GM12891 (cell line): Measurements from ENCODE around the gene NEURL1B.

Experiments used
- DNase-seq: peaks from one replicate; pipeline ENCODE4 v3.0.0; 2011; ENCODE audit warnings: low spot score; ENCODE audit not compliant: insufficient read length
- FAIRE-seq: peaks from 2 replicates; lab custom pipeline; 2011; peaks lifted over from hg19 to GRCh38; lab: Jason Lieb, UNC
- PAX5 ChIP-seq: IDR thresholded peaks from 2 replicates; pipeline ENCODE4 v1.6.1; 2011; ENCODE audit warnings: low read length, moderate library complexity, mild to moderate bottlenecking; ENCODE audit not compliant: insufficient read depth, severe bottlenecking
- POLR2A ChIP-seq: IDR thresholded peaks from 2 replicates; pipeline ENCODE4 v1.6.1; 2011; ENCODE audit warnings: low read depth, low read length, control low read depth
- POLR2AphosphoS5 ChIP-seq: IDR thresholded peaks from 2 replicates; pipeline ENCODE4 v1.6.1; 2011; ENCODE audit warnings: low read depth, low read length, control low read depth
- POU2F2 ChIP-seq: IDR thresholded peaks from 2 replicates; pipeline ENCODE4 v1.6.1; 2011; ENCODE audit warnings: low read depth, mild to moderate bottlenecking, control low read depth, low read length, moderate library complexity
- SPI1 ChIP-seq: IDR thresholded peaks from 2 replicates; pipeline ENCODE4 v1.6.1; 2011; ENCODE audit warnings: low read depth, low read length, control low read depth
- TAF1 ChIP-seq: IDR thresholded peaks from 2 replicates; pipeline ENCODE4 v1.6.1; 2011; ENCODE audit warnings: low read depth, low read length, control low read depth

Gene NEURL1B

DNA sequence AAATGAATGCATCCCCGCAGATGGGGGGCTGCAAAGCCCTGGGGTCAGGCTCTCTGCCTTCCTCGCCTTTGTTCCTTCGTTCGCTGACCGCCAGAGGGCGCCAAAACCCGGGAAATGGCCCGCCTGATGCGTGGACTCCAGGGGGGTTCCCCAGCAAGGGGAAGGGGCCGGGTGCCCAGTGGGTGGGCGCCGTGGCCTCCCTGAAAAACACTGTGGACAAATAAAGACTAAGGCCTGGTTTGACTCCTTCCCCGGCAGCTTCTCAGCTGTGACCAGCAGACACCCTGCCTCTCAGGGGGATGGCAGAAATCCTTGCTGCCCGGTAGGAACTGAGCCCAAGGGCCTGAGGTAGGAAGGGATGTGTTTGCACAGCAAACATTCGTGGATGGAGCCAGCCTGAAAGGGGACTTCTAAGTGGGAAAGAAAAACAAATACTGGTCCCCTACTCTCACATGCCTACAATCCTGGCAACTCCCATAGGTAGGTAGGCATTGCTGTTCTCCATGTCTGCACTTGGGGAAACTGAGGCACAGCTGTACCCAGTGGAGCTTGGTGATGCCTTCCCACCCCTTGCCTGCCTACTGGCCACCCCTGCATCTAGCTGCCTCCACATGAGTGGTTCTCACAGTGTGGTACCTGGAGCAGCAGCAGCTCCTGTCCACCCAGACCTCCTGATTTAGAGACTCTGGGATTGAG, 72.2 kb downstream of the NEURL1B start:
- FAIRE-seq (no peak), DNase-seq (peak; percentile 56)
- no peak for TF ChIP-seq POLR2AphosphoS5

DNA sequence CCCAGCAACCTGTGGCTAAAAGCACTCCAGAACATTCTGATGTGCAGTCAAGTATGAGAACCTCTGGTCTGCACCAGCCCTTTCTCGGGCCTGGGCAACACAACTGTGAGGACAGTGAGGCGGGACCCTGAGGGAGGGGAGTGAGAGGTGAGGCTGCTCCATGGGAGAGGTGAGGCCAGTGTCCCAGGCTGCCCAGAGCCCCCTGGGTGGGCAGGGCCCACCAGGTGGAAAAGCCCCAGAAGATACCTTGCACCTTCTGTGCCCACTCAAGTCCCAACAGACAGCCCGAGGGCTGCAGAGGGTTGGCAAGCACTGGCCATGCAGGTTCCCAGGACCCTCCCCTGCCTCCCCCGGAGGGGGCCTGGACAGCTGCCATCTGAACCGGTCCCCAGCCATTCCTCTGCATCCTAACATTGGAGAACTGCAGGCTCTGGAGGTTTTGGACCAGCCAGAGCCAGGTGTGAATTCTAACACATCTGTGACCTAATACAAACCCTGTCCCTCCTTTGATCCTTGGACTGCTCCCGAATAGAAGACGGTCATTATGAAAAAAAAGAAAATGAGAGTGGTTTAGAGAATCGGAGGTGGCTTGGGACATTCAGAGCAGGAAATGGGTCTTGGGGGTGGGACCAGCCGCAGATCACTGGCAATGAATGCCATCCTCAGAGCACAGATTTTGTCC, 72.9 kb downstream of the NEURL1B start:
- TF ChIP-seq SPI1 (no peak), PAX5 (no peak), POLR2AphosphoS5 (no peak), TAF1 (no peak), POU2F2 (no peak), POLR2A (no peak)
- DNase-seq (no peak), FAIRE-seq (no peak)

DNA sequence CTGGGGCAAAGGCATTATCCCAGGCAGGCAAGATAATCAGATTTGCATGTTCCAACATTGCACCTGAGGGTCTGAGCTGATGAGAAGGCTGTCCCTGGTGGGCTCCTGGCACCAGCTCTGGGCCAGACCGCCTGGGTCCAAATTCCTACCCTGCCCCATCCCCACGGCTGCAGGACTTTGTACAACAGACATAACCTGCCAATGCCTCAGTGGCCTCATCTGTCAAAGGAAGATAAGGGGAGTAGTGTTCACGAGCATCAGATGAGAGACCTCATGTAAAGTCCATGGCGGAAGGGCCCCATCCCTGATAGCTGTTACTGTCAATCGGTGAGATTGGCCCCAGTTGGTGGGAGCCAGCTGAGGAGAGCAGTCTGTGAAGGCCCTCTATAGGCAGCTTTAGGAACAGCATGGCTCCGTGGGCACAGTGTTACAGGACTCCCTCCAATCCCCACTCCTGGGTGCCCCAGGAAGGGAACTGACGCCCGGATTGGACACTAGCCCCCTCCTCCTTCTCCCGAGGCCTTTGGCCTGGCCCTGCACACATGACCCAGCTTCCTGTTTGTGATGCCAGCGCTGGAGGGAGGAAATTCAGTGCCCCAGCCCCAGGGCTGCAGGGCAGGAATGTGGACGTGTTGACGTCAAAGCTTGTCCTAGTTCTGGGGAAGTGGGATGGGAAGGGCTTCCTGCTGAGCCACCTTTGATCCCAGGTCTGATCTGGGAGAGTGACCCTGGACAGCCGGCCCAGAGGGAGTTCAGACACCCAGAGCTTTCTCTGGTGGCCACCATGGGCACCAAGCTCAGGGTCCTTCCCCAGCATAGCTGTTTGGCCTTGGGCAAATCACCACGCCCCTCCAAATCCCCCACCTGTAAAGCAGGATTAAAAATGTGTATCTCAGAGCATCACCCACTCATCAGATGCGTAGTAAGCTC, 73.7 kb downstream of the NEURL1B start:
- FAIRE-seq = peak; percentile 70
- peak; percentile 62 for DNase-seq

DNA sequence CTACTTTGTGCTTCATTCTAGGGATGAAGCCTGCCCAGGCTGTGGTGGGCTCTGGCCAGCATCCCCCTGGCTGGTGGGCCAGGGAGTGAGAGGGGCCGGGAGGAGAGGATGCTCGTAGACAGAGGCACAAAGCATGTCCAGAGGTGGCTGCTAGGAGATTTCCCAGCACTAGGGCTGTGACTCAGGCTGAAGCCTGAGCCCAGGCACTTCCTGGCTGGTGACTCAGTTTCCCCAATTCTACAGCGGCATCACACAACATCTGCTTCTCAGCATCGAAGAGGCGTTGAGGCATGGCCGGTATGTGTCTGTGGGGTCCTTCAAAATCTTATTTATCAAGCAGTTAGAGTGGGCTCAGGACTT, 74.3 kb downstream of the NEURL1B start:
- DNase-seq = no peak
- no peak for FAIRE-seq
- TF ChIP-seq PAX5 = no peak
- no peak for TF ChIP-seq POLR2AphosphoS5
- TF ChIP-seq TAF1 = no peak
- no peak for TF ChIP-seq POU2F2
- no peak for TF ChIP-seq POLR2A
- TF ChIP-seq SPI1 = no peak

More for the DNA sequence above, 73.7 kb downstream of the NEURL1B start:
- TF ChIP-seq POLR2AphosphoS5 = no peak
- no peak for TF ChIP-seq POU2F2
- no peak for TF ChIP-seq SPI1
- TF ChIP-seq TAF1 = no peak
- TF ChIP-seq PAX5 = no peak
- no peak for TF ChIP-seq POLR2A

GRCh38 chr5:172715931-172716682, 75.0 kb downstream of the NEURL1B start:
- TF ChIP-seq POLR2A = no peak
- DNase-seq (no peak), FAIRE-seq (no peak)

DNA sequence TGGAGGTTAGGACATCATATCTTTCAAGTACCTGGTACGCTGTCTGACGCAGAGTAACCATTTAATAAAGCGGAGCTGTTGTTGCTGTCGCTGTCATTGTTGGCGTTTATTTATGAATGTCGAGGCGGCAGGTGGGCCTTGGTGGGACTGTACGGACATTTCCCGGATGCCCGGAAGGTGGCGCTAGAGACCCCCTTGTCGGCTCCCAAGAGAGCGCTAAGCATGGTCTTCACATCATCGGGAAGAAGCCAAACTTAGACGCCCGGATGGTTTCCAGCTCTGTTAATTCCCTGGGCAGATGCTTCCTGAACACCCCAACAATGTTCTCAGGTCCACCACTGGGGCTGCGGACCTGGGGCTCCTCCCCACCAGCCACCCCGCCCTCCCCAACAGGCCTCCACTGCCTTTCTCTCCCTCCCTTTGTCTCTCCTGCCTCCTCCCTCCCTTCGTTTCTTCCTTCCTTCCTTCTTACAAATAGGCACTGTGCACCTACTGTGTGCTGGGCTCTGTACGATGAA, 75.8 kb downstream of the NEURL1B start:
- FAIRE-seq = peak; percentile 80

GRCh38 chr5:172717481-172718195, 76.6 kb downstream of the NEURL1B start:
- DNase-seq (no peak), FAIRE-seq (no peak)
- TF ChIP-seq POLR2A (no peak), TAF1 (no peak), SPI1 (no peak), POU2F2 (no peak), POLR2AphosphoS5 (no peak), PAX5 (no peak)

More for the DNA sequence above, 75.8 kb downstream of the NEURL1B start:
- peak; percentile 71 for DNase-seq
- TF ChIP-seq SPI1 = no peak
- TF ChIP-seq POU2F2 = no peak
- TF ChIP-seq TAF1 = no peak
- no peak for TF ChIP-seq POLR2AphosphoS5
- no peak for TF ChIP-seq PAX5
- TF ChIP-seq POLR2A = no peak

- TF ChIP-seq SPI1 = no peak
- no peak for TF ChIP-seq POU2F2
- TF ChIP-seq PAX5 = no peak
- TF ChIP-seq POLR2A = no peak
- no peak for TF ChIP-seq POLR2AphosphoS5
- no peak for TF ChIP-seq TAF1
- no peak for FAIRE-seq
These were observed 77.6 kb downstream of the NEURL1B start for GRCh38 chr5:172718527-172719114.

GRCh38 chr5:172719211-172719610, 78.1 kb downstream of the NEURL1B start:
- TF ChIP-seq POLR2AphosphoS5 = no peak
- TF ChIP-seq SPI1 = no peak
- no peak for TF ChIP-seq POLR2A
- TF ChIP-seq POU2F2 = no peak
- no peak for TF ChIP-seq TAF1
- TF ChIP-seq PAX5 = no peak
- DNase-seq (no peak), FAIRE-seq (no peak)

More at GRCh38 chr5:172718527-172719114, 77.6 kb downstream of the NEURL1B start:
- no peak for DNase-seq
